Activated naive CD8-positive, alpha-beta T cell (primary cell): ENCODE measurements around the gene SPEG.

Experiments used
- H3K27ac Mint-ChIP-seq: one replicate; pipeline ENCODE4 v1.8.0; 2021; ENCODE audit warnings: mixed read lengths
- H3K27me3 Mint-ChIP-seq: one replicate; pipeline ENCODE4 v1.8.0; 2021; ENCODE audit warnings: mixed read lengths
- H3K36me3 Mint-ChIP-seq: one replicate; pipeline ENCODE4 v1.8.0; 2021; ENCODE audit warnings: mixed read lengths
- H3K4me1 Mint-ChIP-seq: one replicate; pipeline ENCODE4 v1.8.0; 2021; ENCODE audit warnings: low read depth, mixed read lengths
- H3K4me3 Mint-ChIP-seq: one replicate; pipeline ENCODE4 v1.8.0; 2021; ENCODE audit warnings: mild to moderate bottlenecking, mixed read lengths
- H3K9me3 Mint-ChIP-seq: one replicate; pipeline ENCODE4 v1.8.0; 2021; ENCODE audit warnings: low read depth, mixed read lengths

Gene SPEG

GRCh38 chr2:219541611-219542180, 107.1 kb downstream of the SPEG start:
- no peak overlapping the region for H3K27ac Mint-ChIP-seq
- H3K36me3 Mint-ChIP-seq: peaks cover 2% of the 10 kb centered on the region
- peak overlapping the region; percentile 93 for H3K4me3 Mint-ChIP-seq
- H3K9me3 Mint-ChIP-seq: no peaks in the 10 kb centered on the region
- H3K4me1 Mint-ChIP-seq: peaks cover 18% of the 10 kb centered on the region
- peaks cover 3% of the 10 kb centered on the region for H3K27me3 Mint-ChIP-seq

DNA sequence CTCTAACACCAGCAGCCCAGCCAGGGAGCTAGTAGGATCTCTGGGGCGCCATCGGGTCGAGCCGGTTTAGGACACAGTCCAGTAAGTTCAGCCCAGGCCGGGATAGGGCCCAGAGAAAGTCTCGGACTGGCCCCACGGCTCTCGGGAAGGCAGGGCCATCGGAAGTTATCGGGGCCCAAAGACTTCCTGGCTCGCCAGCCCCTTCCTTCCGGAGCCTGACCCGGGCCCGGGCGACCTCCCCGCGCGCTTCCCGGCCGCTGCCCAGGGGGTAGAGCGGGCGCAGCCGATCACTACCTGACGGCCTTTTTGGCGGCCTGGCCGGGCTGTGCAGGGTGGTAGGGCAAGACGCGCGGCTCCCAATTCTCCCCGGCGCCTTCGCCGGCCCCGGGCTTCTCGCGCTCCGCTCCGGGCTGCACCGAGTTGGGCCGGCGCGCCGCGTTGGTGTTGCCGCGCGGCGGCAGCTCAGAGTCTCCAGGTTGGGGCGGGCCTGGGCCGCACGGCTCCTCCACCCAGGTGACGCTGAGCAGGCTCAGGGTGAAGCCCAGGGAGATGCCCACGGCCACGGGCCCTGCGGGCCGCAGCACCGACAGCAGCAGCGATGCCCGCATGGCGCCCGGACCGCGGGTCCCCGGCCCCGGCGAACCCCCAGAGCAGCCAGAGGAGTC, 108.4 kb downstream of the SPEG start:
- Mint-ChIP-seq H3K27ac (peak overlapping the region; percentile 50), H3K36me3 (peaks cover 2% of the 10 kb centered on the region), H3K4me3 (peak overlapping the region; percentile 93), H3K27me3 (peaks cover 7% of the 10 kb centered on the region), H3K9me3 (no peaks in the 10 kb centered on the region), H3K4me1 (peaks cover 18% of the 10 kb centered on the region)

DNA sequence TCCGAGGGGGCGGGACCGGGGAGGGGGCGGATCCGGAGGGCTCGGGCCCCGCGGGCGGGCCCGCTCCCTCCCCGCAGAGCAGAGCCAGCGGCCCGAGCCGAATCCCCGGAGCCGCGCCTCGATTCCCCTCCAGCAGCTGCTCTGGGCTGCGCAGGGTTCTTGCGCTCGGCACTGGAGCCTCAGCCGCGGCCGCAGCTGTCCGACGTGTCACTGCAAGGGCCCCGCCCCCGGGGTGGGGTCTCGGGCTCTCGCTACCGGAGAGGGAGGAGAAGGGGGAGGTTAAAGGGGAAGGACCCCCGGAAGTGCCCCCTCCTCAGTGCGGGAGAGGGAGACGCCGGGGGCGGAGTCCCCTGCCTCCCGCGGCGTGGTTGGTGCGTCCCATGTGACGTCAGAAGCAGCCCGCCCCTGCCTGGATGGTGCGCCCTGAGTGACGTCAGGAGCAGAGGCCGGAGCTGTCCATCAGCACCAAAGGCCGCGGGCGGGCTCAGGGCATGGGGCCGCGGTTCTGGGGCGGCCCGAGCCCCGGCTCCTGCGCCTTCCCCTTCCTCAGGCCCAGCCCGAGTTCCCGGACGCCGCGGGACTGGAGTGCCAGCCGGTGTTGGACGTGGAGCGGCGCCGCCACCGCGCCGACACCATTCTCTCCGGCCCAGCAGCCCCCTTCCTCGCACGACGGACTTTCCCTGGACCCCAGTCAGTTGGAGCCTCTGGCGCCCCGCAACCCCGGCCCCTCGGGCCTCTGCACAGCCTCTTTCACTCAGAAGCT, 109.1 kb downstream of the SPEG start, which contains the start of the genes CHPF and TMEM198:
TSS of gene CHPF (minus strand) at position 214 of the 763 bp plus-strand sequence. CDS start 271 bp downstream, outside the sequence.
TSS of gene TMEM198 (plus strand) at position 433 of the 763 bp plus-strand sequence. CDS start 700 bp downstream, outside the sequence.
- peaks cover 2% of the 10 kb centered on the region for H3K36me3 Mint-ChIP-seq
- H3K4me1 Mint-ChIP-seq: peaks cover 18% of the 10 kb centered on the region
- H3K9me3 Mint-ChIP-seq: no peaks in the 10 kb centered on the region
- H3K4me3 Mint-ChIP-seq: peak within 1 kb of the TSS; percentile 93
- H3K27ac Mint-ChIP-seq: peak within 1 kb of the TSS; percentile 79
- H3K27me3 Mint-ChIP-seq: peaks cover 11% of the 10 kb centered on the region

GRCh38 chr2:219544567-219544966, 109.9 kb downstream of the SPEG start:
- H3K4me1 Mint-ChIP-seq: peaks cover 18% of the 10 kb centered on the region
- H3K9me3 Mint-ChIP-seq: no peaks in the 10 kb centered on the region
- peak overlapping the region; percentile 79 for H3K27ac Mint-ChIP-seq
- peak overlapping the region; percentile 89 for H3K4me3 Mint-ChIP-seq
- peaks cover 13% of the 10 kb centered on the region for H3K27me3 Mint-ChIP-seq
- peaks cover 2% of the 10 kb centered on the region for H3K36me3 Mint-ChIP-seq

- Mint-ChIP-seq H3K27ac (no peak overlapping the region), H3K9me3 (no peaks in the 10 kb centered on the region), H3K4me1 (peaks cover 18% of the 10 kb centered on the region), H3K36me3 (peaks cover 2% of the 10 kb centered on the region), H3K4me3 (peak overlapping the region; percentile 89), H3K27me3 (peaks cover 13% of the 10 kb centered on the region)
Observed at GRCh38 chr2:219545295-219545942, 110.8 kb downstream of the SPEG start.

GRCh38 chr2:219545943-219546352, 111.3 kb downstream of the SPEG start:
- peaks cover 14% of the 10 kb centered on the region for H3K27me3 Mint-ChIP-seq
- H3K9me3 Mint-ChIP-seq: no peaks in the 10 kb centered on the region

DNA sequence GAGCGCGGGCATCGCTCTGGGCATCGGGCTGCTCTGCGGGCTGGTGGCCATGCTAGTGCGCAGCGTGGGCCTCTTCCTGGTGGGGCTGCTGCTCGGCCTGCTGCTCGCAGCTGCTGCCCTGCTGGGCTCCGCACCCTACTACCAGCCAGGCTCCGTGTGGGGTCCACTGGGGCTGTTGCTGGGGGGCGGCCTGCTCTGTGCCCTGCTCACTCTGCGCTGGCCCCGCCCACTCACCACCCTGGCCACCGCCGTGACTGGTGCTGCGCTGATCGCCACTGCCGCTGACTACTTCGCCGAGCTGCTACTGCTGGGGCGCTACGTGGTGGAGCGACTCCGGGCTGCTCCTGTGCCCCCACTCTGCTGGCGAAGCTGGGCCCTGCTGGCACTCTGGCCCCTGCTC, 113.0 kb downstream of the SPEG start:
- H3K36me3 Mint-ChIP-seq: no peaks in the 10 kb centered on the region
- no peaks in the 10 kb centered on the region for H3K9me3 Mint-ChIP-seq
- H3K27me3 Mint-ChIP-seq: peaks cover 18% of the 10 kb centered on the region
- H3K4me3 Mint-ChIP-seq: no peak overlapping the region
- no peak overlapping the region for H3K27ac Mint-ChIP-seq
- peaks cover 13% of the 10 kb centered on the region for H3K4me1 Mint-ChIP-seq

More at GRCh38 chr2:219545943-219546352, 111.3 kb downstream of the SPEG start:
- Mint-ChIP-seq H3K4me3 (peak overlapping the region; percentile 46), H3K36me3 (peaks cover 2% of the 10 kb centered on the region), H3K27ac (no peak overlapping the region), H3K4me1 (peaks cover 19% of the 10 kb centered on the region)
